Stimulated activated CD4-positive, alpha-beta T cell treated with anti-CD3 and anti-CD28 coated beads, Interleukin-4, amount 100 ng/mL, for 48 hours (primary cell): ENCODE measurements around the gene STAC.
"Not testable (repeated sequence)": the region's sequence is repeated elsewhere in the genome, so short reads cannot be mapped to it uniquely, and the experiment has no call there.

Source experiments
- DNase-seq, 2 donors: peaks; one replicate each; pipeline ENCODE4 v3.0.0-alpha.2; 2020; ENCODE audit warnings: low read depth in 2 of 2

Gene STAC

GRCh38 chr3:36480911-36481648 is 100.8 kb downstream of the STAC start:
- DNase-seq = no peak

- DNase-seq = no peak
Observed at GRCh38 chr3:36482256-36482655, 102.0 kb downstream of the STAC start.

GRCh38 chr3:36482880-36483279 is 102.6 kb downstream of the STAC start:
- DNase-seq = no peak

- DNase-seq = no peak
Observed at GRCh38 chr3:36483709-36484108, 103.4 kb downstream of the STAC start.

- no peak for DNase-seq
Observed at GRCh38 chr3:36484386-36484785, 104.1 kb downstream of the STAC start.

GRCh38 chr3:36486009-36486795 is 105.9 kb downstream of the STAC start:
- DNase-seq = no peak

- no peak for DNase-seq
Observed at GRCh38 chr3:36487616-36488015, 107.3 kb downstream of the STAC start.

- DNase-seq = no peak
Observed at GRCh38 chr3:36488077-36488789, 107.9 kb downstream of the STAC start.

GRCh38 chr3:36489101-36489500 is 108.8 kb downstream of the STAC start:
- no peak for DNase-seq

- no peak for DNase-seq
Observed at GRCh38 chr3:36489679-36490425, 109.5 kb downstream of the STAC start.

GRCh38 chr3:36493051-36493450 is 112.7 kb downstream of the STAC start:
- DNase-seq = no peak

GRCh38 chr3:36494461-36495109 is 114.3 kb downstream of the STAC start:
- no peak for DNase-seq

- DNase-seq = no peak
Observed at GRCh38 chr3:36496684-36497633, 116.7 kb downstream of the STAC start.

- DNase-seq = not testable (repeated sequence)
Observed at GRCh38 chr3:36500053-36500452, 119.7 kb downstream of the STAC start.

GRCh38 chr3:36501616-36502015 is 121.3 kb downstream of the STAC start:
- DNase-seq = no peak

- DNase-seq = no peak
Observed at GRCh38 chr3:36505393-36505792, 125.1 kb downstream of the STAC start.

- no peak for DNase-seq
Observed at GRCh38 chr3:36511791-36512486, 131.6 kb downstream of the STAC start.

GRCh38 chr3:36512555-36512954 is 132.3 kb downstream of the STAC start:
- DNase-seq = no peak

GRCh38 chr3:36514171-36514570 is 133.9 kb downstream of the STAC start:
- DNase-seq = no peak

GRCh38 chr3:36519682-36520081 is 139.4 kb downstream of the STAC start:
- DNase-seq = no peak
